ENCODE results near the gene LMAN2L. TPM values are rescaled to one million over a fixed set of nuclear protein-coding genes. Genes with fewer than 3 reads are reported as not detected.

LMAN2L gene
- total RNA-seq, 1 experiment from 2014 or later: 31.8 TPM

DNA sequence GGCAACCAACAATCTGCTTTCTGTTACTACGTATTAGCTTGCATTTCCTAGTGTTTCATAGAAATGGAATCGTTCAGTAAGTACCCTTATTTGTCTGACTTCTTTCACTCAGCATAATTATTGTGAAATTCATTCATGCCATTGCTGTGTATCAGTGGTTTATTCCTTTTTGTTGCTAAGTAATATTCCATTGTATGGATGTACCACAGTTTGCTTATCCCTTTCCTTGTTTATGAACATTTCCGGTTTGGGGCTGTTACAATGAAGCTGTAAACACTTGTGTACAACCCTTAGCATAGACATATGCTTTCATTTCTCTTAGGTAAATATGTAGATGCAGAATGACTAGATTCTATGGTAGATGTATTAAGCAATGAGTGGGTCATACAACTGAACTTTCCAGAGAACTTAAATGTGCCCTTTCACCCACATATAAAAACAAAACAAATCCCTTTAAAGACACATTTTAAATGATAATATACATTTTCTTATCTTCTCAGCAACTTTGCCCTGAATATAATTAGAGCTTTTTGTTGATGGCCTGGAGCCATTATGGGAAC is 75.4 kb downstream of the LMAN2L start:
- no peak for DNase-seq (ENCODE audit: low spot score)
- in situ Hi-C loops (cut with HindIII; ENCODE audit: low sequenced_read_pairs): no loop called here

DNA sequence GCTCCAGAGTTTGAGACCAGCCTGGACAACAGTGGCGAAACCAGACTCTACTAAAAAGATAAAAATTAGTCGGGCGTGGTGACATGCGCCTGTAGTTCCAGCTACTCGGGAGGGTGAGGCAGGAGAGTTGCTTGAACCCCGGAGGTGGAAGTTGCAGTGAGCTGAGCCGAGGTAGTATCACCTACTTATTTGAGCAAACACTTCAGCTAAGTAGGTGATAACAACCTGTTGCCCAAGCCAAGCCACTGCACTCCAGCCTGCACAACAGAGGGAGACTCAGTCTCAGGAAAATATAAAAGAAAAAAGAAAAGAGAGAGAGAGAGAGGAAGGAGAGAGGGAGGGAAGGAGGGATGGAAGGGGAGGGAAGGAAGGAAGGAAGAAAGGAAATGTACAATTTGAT is 76.0 kb downstream of the LMAN2L start:
- no peak for DNase-seq (ENCODE audit: low spot score)
- in situ Hi-C loops (cut with HindIII; ENCODE audit: low sequenced_read_pairs): no loop called here

DNA sequence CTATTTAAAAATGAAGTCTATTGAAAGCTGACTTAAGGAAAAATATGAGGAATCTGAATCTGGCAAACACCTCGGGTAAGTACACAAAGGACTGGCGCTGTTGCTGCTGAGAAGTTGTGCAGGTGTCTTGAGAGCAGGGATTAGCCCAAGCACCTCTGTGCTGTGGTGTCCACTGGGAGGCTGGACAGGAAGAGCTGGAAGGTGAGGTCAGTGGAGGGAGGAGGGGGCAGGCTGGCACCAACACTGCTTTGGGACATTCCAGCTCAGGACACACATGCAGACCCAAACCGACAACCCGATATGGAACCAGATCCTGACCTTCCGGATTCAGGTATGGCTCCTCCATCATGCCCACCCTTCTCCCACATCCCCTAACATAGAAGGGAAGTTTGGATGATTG is 76.7 kb downstream of the LMAN2L start:
- DNase-seq (ENCODE audit: low spot score): no peak
- in situ Hi-C loops (cut with HindIII; ENCODE audit: low sequenced_read_pairs): no loop called here

DNA sequence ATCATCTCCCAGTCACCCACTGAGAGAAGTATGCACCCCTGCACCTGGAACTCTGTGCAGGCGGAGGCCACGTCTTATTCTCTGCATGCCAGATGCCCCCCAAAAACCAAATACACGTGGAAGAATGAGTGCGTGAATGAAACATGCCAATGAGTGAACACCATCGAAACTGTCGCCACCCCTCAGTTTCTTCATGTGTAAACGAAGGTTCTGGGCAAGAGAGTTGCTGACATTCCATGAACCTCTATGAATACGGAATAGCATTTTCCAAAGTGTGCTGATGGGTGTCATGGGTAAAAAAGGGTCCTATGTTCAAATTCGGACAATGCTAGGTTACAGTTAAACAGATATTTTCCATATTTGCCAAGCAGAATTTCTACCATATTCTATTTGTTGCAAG is 77.5 kb downstream of the LMAN2L start:
- DNase-seq (ENCODE audit: low spot score): no peak
- in situ Hi-C loops (cut with HindIII; ENCODE audit: low sequenced_read_pairs): no loop called here

DNA sequence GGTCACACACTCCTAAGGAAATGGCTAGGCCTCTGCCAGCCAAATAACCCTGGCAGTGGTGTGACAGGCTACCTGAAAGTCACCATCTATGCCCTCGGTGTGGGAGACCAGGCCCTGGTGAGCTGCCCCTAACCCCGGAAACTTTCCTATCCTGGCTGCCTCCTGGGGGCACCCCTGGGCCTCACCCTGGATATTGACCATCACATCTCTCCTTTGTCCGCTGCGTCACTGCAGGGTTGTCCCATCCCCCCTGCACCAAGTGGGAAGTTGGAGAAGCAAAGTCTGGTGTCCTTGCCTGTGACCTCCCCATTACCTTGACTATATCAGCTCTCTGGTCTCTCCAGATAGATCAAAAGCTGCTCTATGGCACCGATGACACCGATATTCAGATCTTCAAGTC is 78.5 kb downstream of the LMAN2L start:
- in situ Hi-C loops (cut with HindIII; ENCODE audit: low sequenced_read_pairs): no loop called here
- DNase-seq (ENCODE audit: low spot score): no peak

DNA sequence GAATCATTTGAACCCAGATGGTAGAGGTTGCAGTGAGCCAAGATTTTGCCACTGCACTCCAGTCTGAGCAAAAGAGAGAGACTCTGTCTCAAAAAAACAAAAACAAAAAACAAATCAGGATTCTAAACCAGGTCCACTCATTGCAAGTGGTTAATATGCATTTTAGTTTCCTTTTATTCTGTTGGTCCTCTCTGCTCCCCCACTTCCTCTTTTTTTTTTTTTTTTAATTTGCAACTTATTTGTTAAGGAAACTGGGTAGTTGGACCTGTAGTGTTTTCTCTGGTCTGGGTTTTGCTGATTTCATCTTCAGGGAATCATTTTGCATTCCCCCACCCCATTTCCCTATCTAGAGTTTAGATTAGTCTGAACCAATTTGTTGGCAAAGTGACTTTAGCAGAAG is 83.3 kb downstream of the LMAN2L start:
- in situ Hi-C loops (cut with HindIII; ENCODE audit: low sequenced_read_pairs): no loop called here
- DNase-seq (ENCODE audit: low spot score): no peak

Other genes starting within 250 kb of the LMAN2L start
- not detected in 2 replicates for gene NEURL3, start 234.7 kb downstream of the LMAN2L start, total RNA-seq (2014; rRNA removed; shearing (Covaris generic))
- gene ARID5A, start 203.3 kb downstream of the LMAN2L start, total RNA-seq (2014; rRNA removed; shearing (Covaris generic)): 7.6 and 8.6 TPM in 2 replicates
- gene KANSL3, start 101.8 kb downstream of the LMAN2L start, total RNA-seq (2014; rRNA removed; shearing (Covaris generic)): 17.7 and 33.5 TPM in 2 replicates
- gene FER1L5, start 97.3 kb downstream of the LMAN2L start, total RNA-seq (2014; rRNA removed; shearing (Covaris generic)): not detected in 2 replicates
- gene CNNM4, start 20.8 kb upstream of the LMAN2L start, total RNA-seq (2014; rRNA removed; shearing (Covaris generic)): 6.2 and 7.6 TPM in 2 replicates
- gene CNNM3, start 76.2 kb upstream of the LMAN2L start, total RNA-seq (2014; rRNA removed; shearing (Covaris generic)): 15.9 and 16.6 TPM in 2 replicates
- 2.2 and 3.5 TPM in 2 replicates for gene ANKRD23, start 104.0 kb upstream of the LMAN2L start, total RNA-seq (2014; rRNA removed; shearing (Covaris generic))
- gene ANKRD39, start 118.0 kb upstream of the LMAN2L start, total RNA-seq (2014; rRNA removed; shearing (Covaris generic)): 28.4 and 45.2 TPM in 2 replicates
- 37.9 and 40.6 TPM in 2 replicates for gene SEMA4C, start 130.0 kb upstream of the LMAN2L start, total RNA-seq (2014; rRNA removed; shearing (Covaris generic))
- gene FAM178B, start 246.5 kb upstream of the LMAN2L start, total RNA-seq (2014; rRNA removed; shearing (Covaris generic)): not detected in 2 replicates